SIG-M5 (cell line): ENCODE data around the gene YLPM1.
"Not testable (repeated sequence)": the region's sequence is repeated elsewhere in the genome, so short reads cannot be mapped to it uniquely, and the experiment has no call there.

ENCODE experiments used
- DNase-seq: peaks from one replicate; lab custom pipeline; 2025; lab: John Stamatoyannopoulos, UW

The YLPM1 gene, protein sequence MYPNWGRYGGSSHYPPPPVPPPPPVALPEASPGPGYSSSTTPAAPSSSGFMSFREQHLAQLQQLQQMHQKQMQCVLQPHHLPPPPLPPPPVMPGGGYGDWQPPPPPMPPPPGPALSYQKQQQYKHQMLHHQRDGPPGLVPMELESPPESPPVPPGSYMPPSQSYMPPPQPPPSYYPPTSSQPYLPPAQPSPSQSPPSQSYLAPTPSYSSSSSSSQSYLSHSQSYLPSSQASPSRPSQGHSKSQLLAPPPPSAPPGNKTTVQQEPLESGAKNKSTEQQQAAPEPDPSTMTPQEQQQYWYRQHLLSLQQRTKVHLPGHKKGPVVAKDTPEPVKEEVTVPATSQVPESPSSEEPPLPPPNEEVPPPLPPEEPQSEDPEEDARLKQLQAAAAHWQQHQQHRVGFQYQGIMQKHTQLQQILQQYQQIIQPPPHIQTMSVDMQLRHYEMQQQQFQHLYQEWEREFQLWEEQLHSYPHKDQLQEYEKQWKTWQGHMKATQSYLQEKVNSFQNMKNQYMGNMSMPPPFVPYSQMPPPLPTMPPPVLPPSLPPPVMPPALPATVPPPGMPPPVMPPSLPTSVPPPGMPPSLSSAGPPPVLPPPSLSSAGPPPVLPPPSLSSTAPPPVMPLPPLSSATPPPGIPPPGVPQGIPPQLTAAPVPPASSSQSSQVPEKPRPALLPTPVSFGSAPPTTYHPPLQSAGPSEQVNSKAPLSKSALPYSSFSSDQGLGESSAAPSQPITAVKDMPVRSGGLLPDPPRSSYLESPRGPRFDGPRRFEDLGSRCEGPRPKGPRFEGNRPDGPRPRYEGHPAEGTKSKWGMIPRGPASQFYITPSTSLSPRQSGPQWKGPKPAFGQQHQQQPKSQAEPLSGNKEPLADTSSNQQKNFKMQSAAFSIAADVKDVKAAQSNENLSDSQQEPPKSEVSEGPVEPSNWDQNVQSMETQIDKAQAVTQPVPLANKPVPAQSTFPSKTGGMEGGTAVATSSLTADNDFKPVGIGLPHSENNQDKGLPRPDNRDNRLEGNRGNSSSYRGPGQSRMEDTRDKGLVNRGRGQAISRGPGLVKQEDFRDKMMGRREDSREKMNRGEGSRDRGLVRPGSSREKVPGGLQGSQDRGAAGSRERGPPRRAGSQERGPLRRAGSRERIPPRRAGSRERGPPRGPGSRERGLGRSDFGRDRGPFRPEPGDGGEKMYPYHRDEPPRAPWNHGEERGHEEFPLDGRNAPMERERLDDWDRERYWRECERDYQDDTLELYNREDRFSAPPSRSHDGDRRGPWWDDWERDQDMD (N-terminal part only)

DNA sequence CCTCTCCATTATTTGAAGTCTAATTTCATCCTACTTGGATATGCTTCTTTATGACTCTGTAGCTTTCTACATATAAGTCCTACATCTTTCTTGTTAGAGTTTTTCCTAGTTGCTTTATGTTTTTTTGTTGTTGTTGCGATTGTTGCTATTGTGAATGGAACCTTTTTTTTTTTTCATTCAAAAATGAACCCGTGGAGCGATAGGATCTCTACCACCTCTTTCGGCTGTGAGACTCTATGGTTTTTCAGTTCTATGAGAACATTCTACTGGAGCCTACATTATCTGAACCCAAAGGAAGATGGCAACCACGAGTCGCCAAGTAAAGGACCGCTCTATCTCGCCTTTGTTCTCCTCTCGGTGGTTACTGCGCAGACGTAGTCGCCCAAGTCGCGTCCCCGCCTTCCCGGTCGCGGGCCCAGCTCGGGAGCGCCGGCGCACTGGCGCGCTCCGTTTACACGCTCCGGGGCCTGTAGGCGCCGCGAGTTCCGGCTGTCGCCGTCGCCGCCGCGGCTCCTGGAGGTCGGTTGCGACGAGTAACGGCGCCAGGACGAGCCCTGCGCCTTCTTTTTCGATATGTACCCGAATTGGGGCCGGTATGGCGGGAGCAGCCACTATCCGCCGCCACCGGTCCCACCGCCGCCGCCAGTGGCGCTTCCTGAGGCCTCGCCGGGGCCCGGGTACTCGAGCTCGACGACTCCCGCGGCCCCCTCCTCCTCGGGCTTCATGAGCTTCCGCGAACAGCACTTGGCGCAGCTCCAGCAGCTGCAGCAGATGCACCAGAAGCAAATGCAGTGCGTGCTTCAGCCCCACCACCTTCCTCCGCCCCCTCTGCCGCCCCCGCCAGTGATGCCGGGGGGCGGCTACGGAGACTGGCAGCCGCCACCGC lies at the start of gene YLPM1:
Gene YLPM1, plus strand, starts transcription at position 400 of the 886 bp plus-strand sequence. Its CDS starts 174 bp downstream, at position 574.
- peak; percentile 87 for DNase-seq

DNA sequence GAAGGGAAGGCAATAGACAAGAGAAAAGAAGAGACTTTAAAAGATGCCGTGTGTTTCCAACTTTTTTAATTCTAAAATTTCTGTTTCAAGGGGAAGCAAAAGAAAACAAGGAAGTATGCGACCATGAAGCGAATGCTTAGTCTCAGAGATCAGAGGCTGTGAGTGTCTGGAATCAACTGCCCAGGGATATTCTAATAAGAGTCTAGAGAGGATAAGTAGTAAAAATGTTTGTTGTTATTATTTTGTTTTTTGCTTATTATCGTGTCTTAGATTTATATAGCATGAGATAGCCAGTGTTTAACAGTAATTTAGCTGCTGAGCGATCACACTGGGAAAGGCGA lies 49.8 kb upstream of the YLPM1 start:
- DNase-seq = no peak

DNA sequence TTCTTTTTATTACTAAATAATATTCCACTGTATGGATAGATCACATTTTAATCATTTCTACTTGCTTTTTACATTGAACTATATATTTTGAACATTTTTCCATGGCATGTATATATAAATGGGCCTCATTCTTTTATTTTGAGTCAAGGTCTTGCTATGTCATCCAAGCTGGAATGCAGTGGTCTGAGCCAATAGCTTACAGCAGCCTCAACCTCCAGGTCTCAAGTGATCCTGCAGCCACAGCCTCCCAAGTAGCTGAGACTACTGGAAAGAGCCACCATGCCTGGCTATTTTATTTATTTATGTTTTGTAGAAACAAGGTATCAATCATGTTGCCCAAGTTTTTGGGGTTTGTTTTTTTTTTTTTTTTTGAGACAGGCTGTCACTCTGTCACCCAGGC lies 42.6 kb upstream of the YLPM1 start:
- DNase-seq = no peak

DNA sequence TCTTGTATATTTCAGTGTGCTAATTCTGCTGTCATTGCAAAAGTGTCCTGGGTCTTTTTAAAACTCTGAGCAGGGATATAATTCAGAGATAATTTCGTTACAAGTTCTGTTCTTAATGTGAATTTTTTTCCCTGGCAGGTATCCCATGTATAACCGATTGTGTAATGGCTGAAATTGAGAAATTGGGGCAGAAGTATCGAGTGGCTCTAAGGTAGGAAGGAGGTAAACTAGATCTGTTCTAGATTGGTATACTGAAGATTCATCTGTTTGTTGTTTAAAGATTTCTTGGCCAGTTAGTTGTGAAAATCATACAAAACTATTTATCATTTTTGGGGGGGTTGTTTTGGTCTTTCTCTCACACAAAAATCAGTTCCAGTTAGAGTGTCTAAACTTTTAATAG lies 40.0 kb upstream of the YLPM1 start:
- DNase-seq = no peak

DNA sequence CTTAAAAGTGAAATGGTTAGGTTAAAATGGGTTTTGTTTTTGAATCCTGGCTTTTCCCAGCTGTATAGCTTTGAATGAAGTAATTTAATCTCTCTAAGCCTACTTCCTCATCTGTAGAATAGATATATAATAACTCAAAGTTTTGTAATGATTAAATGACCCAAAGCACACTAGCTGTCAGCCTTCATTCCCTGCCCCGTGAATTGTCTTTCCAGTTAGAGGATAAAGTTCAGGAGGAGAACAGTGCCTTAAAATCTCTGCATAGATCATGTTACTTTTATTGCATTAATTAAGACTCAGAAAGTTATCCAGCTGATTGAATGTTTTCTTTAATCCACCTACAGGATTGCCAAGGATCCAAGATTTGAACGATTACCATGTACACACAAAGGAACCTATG lies 30.7 kb upstream of the YLPM1 start:
- DNase-seq = no peak

DNA sequence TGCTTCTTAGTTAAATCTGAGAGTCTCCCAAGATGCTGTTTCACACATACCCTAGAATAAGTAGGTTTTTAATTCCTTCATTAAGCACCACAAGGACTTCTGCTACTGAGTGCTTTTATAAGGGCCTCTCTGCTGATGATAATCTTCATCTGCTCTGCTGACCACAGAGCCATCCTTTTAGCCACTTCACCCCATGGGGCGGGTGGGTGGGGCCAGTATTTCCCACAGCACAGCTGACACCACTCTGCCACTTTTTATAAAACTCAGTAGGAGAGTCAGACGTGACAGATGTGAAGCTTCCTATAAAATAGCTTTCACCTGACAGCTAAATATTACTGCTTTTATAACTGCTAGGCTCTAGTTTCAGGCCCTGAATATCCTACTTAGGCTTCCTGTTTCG lies 29.9 kb upstream of the YLPM1 start:
- no peak for DNase-seq

DNA sequence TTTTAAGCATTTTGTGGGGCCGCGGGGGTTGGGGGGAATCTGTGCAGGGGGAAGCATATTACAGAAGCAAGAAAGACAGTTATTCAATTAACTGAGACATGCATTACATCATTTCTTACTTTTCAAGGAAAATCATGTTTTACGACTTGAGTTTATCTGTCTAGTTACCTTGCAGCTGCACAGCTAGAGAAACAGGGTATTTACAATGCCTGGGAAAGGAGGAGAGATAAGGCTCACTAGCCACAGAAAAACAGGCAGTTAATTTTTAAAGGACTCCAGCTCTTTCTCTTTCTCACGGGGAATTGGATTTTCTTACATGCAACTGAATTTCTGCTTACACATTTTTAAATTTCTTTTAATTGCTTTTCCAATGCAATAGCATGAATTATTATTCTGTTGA lies 28.0 kb upstream of the YLPM1 start:
- DNase-seq = no peak

DNA sequence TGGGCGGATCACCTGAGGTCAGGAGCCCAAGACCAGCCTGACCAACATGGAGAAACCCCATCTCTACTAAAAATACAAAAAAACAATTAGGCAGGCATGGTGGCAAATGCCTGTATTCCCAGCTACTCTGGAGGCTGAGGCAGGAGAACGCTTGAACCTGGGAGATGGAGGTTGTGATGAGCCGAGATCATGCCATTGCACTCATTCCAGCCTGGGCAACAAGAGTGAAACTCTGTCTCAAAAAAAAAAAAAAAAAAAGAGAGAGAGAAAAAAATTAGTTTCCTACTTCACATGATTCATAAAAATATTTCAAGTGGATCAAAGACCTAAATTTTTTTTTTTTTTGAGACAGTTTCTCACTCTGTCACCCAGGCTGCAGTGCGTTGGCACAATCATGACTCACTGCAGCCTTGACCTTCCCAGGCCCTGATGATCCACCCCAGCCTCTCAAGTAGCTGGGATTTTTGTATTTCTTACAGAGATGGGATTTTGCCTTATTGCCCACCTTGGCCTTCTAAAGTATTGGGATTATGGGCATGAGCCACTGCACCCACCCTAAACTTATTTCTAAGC lies 25.3 kb upstream of the YLPM1 start:
- no peak for DNase-seq

DNA sequence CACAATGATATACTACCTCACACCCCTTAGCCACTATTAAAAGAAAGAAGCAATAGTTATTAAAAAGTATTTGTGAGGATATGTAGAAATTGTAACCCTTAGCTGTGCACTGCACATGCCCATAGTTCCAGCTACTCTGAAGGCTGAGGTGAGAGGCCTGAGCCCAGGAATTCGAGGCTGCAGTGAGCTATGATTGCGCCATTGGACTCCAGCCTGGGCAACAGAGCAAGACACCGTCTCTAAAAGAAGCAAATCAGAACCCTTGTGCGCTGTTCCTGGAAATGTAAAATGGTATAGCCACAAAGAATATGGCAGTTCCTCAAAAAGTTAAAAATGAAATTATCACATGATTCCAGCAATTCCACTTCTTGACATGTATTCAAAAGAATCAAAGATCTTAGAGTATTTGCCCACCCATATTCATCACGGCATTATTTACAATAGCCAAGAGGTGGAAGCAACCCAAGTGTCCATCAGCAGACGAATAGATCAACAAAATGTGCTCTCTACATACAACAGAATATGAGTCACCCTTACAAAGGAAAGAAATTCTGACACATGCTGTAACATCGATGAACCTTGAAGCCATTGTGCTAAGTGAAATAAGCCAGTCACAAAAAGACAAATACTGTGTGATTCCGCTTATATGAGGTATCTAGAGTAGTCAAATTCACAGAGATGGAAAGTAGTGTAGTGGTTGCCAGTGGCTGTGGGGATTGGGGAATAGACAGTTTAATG lies 23.7 kb upstream of the YLPM1 start:
- DNase-seq = no peak

DNA sequence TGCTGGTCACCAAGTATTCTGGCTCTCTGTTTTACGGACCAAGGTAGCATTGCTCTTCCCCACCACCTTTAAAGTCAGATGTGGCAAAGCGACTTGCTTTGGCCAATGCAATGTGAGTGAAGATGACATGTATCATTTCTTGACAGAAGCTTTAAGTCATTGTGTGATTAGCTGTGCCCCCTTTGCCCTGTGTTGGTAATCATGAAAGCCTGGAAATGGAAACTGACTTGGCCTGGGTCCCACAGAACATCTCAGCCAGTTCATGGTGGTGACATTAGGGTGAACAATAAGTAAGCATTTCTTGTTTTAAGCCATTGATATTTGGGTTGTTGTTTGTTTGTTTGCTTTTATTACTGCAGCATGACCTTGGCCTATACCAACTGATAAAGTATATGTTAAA lies 15.9 kb upstream of the YLPM1 start:
- no peak for DNase-seq

DNA sequence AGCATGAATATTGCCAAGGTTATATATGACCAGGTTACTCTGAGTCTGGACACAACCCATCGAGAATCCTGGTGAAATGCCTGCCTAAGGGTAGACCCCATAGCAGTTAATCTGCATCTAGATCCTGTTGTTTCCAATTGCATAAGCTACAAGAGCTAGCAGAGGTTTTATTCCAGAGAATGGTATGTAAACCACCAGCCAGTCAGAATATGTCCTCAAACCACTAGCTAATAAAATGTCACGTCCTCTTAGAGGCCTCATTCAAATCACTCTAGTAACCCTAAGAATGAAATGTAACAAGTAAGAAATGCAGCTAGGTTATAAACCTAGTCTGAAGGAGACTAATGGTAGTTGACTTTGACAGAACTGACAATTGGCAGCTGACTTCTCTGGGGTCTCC lies 9.0 kb upstream of the YLPM1 start:
- DNase-seq = no peak

DNA sequence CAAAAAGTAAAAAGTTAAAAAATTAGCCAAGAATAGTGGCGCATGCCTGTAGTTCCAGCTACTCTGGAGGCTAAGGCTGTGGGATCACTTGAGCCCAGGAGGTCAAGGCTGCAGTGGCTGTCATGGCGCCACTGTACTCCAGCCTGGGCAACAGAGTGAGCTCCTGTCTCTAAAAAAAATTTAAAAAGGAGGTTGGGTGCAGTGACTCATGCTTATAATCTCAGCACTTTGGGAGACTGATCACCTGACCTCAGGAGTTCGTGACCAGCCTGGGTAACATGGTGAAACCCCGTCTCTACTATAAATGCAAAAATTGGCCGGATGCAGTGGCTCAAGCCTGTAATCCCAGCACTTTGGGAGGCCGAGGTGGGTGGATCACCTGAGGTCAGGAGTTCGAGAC lies 8.2 kb upstream of the YLPM1 start:
- DNase-seq = no peak

DNA sequence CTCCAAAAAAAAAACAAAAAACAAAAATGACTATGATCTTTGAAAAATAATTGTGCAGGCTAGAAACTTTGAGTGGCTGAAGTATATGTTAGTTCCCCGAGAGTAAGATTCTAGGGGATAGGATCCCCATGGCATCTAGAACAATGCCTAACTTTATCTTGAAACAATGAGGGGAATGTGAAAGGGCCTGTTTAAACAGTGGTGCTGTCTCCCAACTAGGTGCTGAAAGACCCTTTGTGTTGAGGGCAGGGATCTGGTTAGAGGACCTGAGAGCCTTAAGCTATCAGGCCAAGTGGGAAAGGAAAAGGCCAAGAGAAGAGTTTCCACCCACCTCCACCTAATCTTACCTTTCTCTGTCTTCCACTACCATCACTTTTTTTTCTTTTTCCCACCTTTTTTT lies 6.8 kb upstream of the YLPM1 start:
- no peak for DNase-seq

DNA sequence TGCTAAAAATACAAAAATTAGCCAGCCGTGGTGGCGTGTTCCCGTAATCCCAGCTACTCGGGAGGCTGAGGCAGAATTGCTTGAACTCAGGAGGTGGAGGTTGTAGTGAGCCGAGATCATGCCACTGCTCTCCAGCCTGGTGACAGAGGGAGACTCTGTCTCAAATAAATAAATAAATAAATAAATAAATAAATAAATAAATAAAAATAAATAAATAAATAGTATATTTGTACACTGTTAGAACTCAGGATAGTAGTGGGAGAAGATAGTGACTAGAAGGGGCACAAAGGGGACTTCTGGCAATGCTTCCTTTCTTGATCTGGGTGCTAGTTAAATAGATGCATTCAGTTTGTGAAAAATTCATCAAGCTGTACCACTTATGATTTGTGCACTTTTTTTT lies 4.6 kb upstream of the YLPM1 start:
- not testable (repeated sequence) for DNase-seq

DNA sequence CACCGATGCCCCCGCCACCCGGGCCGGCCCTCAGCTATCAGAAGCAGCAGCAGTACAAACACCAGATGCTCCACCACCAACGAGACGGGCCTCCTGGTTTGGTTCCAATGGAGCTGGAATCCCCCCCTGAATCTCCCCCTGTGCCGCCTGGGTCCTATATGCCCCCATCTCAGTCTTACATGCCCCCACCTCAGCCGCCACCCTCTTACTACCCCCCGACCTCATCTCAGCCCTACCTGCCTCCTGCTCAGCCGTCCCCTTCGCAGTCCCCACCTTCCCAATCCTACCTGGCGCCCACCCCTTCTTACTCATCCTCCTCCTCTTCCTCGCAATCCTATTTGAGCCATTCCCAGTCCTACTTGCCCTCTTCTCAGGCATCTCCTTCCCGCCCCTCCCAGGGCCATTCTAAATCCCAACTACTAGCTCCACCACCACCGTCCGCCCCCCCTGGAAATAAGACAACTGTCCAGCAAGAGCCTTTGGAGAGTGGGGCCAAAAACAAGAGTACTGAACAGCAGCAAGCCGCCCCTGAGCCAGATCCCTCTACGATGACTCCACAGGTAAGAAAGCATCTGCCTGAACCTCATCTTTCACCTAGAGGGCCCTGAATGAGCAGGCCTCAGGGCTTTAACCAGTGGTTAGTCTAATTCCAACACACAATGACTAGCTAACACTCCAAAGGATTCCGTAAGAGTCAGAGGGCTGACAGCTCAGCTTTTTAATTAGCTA lies 851 bp downstream of the YLPM1 start:
- DNase-seq = no peak

DNA sequence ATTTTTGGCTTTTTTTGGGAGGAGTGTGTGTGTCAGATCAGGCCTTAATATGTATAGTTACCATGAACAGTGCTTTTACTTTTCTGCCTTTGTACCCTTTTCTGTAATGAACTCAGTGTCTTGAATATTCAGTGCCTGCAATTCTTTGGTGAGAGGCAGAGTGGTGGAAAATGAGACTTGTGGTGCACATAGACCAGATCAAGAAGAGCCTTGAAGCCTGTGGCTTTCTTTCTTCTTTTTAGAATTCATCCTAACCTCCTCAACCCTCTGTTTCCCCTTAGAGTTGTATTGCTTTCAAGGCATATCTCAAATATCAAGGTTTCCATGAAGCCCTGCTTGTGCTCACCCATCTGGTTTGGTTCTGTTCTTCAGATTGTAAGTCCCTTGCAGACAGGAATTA lies 2.6 kb downstream of the YLPM1 start:
- no peak for DNase-seq

DNA sequence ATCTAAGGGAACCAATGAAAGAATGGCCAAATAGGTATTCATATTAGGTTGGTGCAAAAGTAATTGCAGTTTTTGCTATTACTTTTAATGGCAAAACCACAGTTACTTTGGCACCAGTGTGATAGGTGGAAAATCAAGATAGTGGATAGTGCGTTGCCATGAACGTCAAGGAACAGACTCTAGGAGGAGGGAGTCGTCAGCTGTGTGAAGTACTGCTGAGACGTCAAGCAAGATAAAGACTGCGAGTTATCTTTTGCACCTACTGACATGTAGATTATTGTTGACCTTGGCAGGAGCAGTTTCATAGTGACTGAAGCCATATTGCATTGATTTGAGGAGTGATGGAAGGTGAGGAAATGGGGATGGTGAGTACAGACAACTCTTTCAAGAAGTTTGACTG lies 8.3 kb downstream of the YLPM1 start:
- DNase-seq = no peak

DNA sequence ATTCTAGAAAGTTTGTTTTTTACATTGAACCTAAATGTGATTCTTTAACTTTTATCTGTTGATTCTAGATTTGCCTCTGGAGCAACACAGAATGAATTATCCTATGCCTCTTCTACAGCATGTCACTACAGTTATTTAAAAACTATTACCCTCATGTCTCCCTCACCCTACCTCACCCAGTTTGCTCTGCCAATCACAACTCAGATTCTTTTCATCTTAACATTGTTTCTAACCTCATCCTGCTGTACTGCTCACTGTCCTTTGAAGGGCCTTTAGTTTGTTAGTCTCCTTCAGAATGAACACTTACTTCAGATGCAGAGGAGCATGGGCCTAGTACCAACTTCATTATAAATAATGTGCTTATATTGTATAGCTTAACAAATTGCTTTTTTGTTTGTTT lies 21.5 kb downstream of the YLPM1 start:
- DNase-seq = no peak

DNA sequence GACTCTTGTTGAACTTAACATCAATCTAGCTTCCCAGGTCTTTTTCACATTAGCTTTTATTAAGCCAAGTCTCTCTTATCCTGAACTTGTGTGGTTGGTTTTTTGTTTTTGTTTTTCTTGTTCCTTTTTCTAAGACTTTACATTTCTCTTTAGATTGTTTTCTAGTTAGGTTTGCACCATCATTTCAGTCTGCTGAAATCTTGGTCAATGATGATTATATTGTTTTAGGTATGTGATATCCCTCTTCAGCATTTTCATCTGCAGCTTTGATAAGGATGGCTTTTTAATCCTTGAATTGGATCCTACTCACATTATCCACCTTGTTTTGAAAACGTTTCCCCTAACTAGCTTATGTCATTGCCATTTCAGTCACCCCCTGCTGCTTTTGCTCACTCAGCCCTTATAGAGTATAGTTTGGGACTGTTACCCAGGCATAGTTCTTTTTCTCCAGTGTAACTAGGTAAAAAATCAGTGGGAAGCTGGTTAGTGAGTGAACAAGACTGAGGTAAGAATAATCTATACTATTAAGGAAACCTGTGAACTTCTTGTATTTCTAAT lies 22.0 kb downstream of the YLPM1 start:
- no peak for DNase-seq
